ENCODE data around the gene MUC5AC.
A peak's percentile ranks its signal among the peaks of the same experiment; 100 is the strongest.
"Not testable (repeated sequence)": the region's sequence is repeated elsewhere in the genome, so short reads cannot be mapped to it uniquely, and the experiment has no call there.

Gene MUC5AC

GRCh38 chr11:1140642-1141490 is 16.9 kb upstream of the MUC5AC start:
- no peak overlapping the region for H3K4me3 ChIP-seq (ENCODE audit: low read depth, low read length)
- DNase-seq (ENCODE audit: low read depth) = no peak

- DNase-seq (ENCODE audit: low read depth) = no peak
- H3K4me3 ChIP-seq (ENCODE audit: low read depth, low read length) = no peak overlapping the region
These were observed 11.4 kb upstream of the MUC5AC start for GRCh38 chr11:1146365-1146764.

DNA sequence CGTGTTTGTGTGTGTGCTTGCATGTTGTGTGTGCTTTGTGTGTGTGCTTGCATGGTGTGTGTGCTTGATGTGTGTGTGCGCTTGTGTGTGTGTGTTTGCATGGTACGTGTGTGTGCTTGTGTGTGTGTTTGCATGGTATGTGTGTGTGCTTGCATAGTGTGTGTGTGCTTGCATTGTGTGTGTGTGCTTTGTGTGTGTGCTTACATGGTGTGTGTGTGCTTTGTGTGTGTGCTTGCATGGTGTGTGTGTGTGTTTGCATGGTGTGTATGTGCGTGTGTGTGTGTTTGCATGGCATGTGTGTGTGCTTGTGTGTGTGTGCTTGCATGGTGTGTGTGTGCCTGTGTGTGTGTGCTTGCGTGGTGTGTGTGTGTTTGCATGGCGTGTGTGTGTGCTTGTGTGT is 10.0 kb upstream of the MUC5AC start:
- no peak for DNase-seq (ENCODE audit: low read depth)
- no peak overlapping the region for H3K4me3 ChIP-seq (ENCODE audit: low read depth, low read length)

- DNase-seq (ENCODE audit: low read depth) = no peak
- no peak overlapping the region for H3K4me3 ChIP-seq (ENCODE audit: low read depth, low read length)
These were observed 9.0 kb upstream of the MUC5AC start for GRCh38 chr11:1148752-1149180.

- no peak for DNase-seq (ENCODE audit: low read depth)
These were observed 8.2 kb upstream of the MUC5AC start for GRCh38 chr11:1149545-1149944.

DNA sequence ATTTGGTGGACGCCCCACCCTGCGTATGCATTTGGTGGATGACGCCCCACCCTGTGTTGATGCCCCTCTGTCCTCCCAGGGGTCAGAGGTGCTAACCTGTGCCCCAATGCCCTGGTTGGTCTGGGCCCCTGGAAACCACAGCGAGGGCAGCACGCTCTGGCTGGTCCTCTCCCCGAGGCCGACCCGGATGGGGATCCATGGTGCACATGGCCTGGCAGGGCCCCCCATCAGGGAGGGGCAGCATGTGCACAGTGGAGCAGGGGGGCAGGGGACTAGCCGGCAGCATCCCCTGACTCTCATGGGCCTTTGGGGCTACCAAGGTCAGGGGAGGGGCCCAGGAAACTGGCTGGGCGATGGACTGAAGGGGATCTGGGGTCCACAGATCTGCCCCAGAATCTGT is 7.6 kb upstream of the MUC5AC start:
- H3K4me3 ChIP-seq (ENCODE audit: low read depth, low read length) = no peak overlapping the region
- no peak for DNase-seq (ENCODE audit: low read depth)

More at GRCh38 chr11:1149545-1149944, 8.2 kb upstream of the MUC5AC start:
- no peak overlapping the region for H3K4me3 ChIP-seq (ENCODE audit: low read depth, low read length)

DNA sequence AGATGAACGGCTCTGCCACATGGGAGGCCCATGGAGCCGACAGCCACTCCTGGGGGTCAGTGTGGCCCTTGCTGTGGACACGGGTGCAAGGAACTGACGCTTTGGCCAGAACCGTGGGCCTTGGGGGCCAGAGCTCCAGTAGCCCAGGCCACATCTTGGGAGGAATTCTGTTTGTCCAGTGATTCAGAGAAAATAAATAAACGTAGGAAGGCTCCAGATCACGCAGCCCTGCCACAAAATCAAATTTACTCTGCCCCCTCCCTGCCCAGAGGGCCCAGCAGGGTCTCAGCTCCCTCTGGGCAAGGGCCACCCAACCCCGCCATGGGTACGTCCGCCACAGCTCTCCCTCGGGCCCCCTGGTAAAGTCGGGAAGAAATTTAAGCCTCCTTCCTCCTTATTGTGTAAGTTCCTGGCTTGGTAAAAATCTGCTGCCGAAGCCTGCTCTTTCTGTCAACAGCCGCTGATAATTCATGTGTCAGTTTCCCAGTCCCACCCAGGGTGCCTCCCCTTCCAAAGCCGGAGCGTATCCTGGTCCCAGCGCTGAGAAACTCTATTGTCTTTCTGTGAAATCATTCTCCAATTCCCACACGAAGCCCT is 6.9 kb upstream of the MUC5AC start:
- H3K4me3 ChIP-seq (ENCODE audit: low read depth, low read length) = no peak overlapping the region
- DNase-seq (ENCODE audit: low read depth) = no peak

GRCh38 chr11:1151366-1152315 is 6.1 kb upstream of the MUC5AC start:
- H3K4me3 ChIP-seq (ENCODE audit: low read depth, low read length) = no peak overlapping the region
- no peak for DNase-seq (ENCODE audit: low read depth)

DNA sequence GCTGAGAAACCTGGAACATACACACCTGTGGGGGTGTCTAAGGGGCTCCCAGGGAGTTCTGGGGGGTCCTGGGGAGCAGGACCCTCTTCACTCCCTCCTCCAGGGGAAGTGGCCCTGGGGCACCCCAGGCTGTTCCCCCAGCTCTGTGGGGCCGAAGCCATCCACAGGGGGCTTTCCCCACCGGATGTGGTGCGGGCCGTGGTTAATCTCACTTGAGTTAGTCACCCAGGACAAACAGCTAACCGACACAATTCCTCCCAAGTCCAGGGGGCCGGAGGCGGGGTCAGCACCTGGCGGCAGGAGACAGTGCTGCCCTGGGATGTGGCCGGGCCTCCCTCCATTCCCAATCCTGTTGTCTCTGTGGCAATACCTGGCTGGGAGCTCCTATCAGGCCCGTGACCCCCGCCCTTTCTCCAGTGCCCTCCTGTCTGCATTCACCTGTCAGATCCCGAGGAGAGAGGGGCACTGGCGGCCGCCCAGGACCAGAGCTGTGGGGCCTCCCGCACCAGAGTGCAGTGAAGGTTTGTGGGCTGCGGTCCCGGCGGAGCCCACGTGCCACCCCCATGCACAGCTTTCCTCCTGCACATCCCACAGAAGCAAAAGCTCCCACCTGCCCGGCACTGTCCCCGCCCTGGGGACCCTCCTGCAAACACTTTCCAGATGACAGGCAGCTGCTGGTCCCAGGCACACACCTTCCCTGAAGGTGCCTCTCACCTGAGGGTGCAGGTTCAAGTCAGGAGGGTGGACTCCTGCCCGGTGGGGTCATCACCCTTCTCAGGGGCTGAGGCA is 5.2 kb upstream of the MUC5AC start:
- DNase-seq (ENCODE audit: low read depth) = no peak
- H3K4me3 ChIP-seq (ENCODE audit: low read depth, low read length) = no peak overlapping the region

DNA sequence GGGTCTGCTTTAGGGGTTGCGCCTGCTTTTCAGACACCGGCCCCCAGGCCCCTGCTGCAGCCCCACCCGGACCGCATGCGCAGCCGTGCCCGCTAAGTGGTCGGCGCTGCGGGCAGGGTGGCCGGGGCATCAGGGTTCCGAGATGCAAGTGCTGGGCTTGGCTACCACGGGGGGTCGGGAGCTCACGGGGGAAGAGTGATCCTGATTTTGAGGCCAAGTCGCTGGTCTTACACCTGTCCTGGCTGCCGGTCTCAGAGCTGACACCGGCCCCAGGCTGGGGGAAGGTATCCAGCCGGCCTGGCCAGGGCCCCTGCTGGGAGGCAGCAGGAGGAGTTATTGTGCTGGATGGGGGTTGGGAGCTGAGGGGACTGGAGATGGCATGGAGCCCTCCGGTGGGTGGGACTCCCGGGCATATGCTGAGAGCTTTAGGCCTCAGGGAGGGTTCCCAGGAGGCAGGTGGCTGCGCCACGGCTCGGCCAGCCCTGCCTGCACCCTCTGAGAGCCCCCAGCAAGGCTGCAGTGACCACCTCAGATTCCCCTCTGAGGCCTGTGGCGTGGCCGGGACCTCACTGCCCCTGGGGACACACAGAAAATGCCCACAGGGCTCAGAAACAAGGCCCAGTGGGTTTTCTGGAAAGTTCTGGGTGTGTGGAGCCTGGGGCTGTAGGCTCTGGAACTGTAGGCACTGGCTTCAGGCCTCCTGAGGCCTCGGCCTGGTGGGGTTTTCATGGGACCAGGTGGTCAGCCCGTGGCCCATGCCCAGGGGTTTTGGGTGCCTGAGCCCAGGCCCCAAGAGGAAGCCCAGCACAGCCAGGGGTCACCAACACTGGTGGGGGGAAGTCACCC is 4.4 kb upstream of the MUC5AC start:
- DNase-seq (ENCODE audit: low read depth) = no peak
- H3K4me3 ChIP-seq (ENCODE audit: low read depth, low read length) = no peak overlapping the region

GRCh38 chr11:1153951-1154493 is 3.7 kb upstream of the MUC5AC start:
- no peak overlapping the region for H3K4me3 ChIP-seq (ENCODE audit: low read depth, low read length)
- peak; percentile 33 for DNase-seq (ENCODE audit: low read depth)

DNA sequence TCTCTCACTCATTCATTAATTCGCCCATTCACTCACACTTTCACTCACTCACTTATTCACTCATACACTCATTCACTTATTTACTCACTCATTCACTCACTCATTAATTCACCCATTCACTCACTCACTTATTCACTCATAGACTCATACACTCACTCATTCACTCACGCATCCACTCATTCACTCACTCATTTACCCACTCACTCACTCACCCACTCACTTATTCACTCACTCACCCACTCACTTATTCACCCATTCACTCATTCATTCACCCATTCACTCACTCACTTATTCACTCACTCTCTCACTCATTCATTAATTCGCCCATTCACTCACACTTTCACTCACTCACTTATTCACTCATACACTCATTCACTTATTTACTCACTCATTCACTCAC is 3.1 kb upstream of the MUC5AC start:
- DNase-seq (ENCODE audit: low read depth); H3K4me3 ChIP-seq (ENCODE audit: low read depth, low read length): not testable (repeated sequence)

DNA sequence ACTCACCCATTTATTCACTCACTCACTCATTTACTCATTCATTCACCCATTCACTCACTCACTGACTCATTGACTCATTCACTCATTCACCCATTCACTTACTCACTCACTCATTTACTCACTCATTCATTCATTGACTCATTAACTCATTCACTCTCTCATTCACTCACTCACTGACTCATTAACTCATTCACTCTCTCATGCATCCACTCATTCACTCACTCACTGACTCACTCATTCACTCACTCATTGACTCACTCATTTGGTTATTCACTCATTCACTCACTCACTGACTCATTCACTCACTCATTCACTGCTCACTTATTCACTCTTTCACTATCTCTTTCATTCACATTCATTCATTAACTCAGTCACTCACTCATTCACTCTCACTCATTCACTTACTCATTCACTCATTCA is 2.5 kb upstream of the MUC5AC start:
- H3K4me3 ChIP-seq (ENCODE audit: low read depth, low read length) = no peak overlapping the region
- no peak for DNase-seq (ENCODE audit: low read depth)

DNA sequence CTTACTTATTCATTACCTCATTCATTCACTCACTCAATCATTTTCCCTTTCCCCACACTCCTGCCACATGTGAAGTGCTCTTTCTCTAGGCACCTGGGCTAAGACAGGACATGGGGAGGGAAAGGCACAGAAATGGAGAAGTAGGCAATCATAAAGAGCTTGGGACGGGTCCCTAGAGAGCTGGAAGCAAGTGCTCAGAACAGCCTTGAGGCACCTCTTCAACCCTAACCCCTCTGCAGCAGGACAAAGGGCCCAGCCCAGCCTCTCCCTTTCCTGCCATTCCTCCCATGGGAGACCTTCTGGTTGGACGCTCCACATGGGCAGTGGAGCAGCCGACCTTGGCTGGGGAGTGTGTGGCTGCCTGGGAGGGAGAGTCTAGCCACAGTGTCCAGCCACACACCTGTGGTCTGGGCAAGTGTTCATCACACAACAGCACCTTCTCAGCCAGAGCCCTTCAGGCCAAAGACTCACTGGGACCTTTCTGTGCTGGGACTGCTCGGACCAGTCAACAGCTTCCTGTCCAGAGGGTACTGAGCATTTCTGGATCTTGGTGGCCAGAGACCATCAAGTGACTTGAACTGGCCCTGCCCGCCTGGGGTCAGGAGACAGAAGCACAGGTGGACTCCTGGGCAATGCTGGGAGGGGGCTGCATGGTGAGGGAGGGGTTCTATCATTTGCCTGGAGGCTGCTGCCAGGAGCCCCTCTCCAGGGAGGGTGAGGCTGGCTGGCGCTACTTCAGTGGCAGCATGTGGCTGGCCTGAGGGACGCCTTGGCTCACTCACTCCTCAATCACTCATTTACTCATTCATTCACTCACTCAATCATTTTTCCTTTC is 1.0 kb upstream of the MUC5AC start:
- H3K4me3 ChIP-seq (ENCODE audit: low read depth, low read length) = no peak overlapping the region
- DNase-seq (ENCODE audit: low read depth) = no peak

GRCh38 chr11:1157341-1157644 is 460 bp upstream of the MUC5AC start:
- no peak for DNase-seq (ENCODE audit: low read depth)
- no peak overlapping the region for H3K4me3 ChIP-seq (ENCODE audit: low read depth, low read length)

GRCh38 chr11:1158681-1159487 is 1.1 kb downstream of the MUC5AC start:
- DNase-seq (ENCODE audit: low read depth) = no peak

More at GRCh38 chr11:1158681-1159487, 1.1 kb downstream of the MUC5AC start:
- no peak overlapping the region for H3K4me3 ChIP-seq (ENCODE audit: low read depth, low read length)
